NCI-H510A (cell line): ENCODE data around the gene CMTM5.
"Not testable (repeated sequence)": the region's sequence is repeated elsewhere in the genome, so short reads cannot be mapped to it uniquely, and the experiment has no call there.

ENCODE experiments used
- DNase-seq: peaks from one replicate; lab custom pipeline; 2025; lab: John Stamatoyannopoulos, UW

CMTM5 gene

DNA sequence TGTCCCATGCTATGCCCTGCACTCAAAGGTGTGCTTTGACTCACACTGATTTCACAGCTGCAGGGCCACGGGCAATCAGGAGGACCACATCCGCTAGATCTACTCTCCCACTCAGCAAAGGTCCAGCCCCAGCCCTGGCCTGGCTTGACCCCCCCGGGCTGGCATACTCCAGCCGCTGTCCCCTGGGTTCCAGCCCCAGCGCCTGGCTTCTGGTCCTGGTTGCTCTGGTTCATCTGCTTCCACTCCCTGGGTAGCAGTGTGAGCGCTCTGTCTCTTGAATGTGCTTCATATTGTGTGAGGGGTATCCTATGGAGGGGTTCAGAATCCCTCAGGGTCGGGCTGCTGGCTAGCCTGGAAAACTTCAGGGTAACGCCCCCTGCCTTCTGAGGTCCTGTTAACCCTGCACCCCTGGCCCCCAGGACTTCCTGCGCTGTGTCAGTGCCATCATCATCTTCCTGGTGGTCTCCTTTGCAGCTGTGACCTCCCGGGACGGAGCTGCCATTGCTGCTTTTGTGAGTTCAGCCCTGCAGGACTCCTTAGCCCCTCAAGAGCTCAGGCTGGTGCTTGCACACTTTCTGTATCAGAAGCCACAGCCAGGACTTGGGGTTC lies 1.9 kb downstream of the CMTM5 start:
- no peak for DNase-seq

- no peak for DNase-seq
Observed at GRCh38 chr14:23379366-23380196, 2.7 kb downstream of the CMTM5 start.

GRCh38 chr14:23380197-23380914 lies 3.5 kb downstream of the CMTM5 start:
- DNase-seq, result no peak

DNA sequence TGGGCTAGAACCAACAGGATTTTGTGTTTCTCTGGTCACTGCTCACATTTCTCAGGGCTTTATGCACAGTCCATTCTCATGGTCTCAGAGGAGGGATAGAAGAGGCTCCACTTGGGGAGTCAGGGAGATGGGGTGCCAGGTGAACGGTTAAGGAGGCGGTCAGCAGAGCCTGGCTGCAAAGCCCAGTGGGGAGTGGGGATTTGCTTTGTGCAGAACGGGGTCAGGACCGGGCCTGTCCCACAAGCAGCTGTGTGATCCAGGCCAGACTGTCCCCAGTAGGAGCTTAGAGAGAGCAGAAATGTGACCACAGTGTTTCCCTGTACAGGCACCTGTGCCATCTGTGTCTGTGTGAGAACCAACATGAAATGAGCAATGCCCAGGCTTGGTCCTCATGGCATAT lies 4.1 kb downstream of the CMTM5 start:
- DNase-seq, result no peak

DNA sequence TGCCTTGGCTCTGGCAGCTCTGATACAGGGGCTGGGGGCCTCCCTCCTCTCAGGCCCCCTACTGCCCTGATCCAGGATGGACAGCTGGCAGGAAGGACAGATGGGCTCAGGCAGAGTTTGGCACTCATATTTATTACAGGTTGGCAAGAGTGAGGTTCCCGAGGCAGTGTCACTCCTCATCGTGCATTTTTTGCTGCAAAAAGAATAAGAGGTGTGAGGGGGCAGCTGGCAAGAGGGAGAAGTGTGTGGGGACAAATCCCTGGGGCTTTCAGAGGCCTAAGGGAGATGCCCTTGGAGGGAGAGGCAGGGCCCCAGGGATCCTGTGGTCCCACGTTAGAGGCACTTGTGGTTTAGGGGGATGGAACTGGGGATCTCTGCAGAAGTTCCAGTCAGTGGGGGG lies 5.0 kb downstream of the CMTM5 start:
- DNase-seq, result no peak

DNA sequence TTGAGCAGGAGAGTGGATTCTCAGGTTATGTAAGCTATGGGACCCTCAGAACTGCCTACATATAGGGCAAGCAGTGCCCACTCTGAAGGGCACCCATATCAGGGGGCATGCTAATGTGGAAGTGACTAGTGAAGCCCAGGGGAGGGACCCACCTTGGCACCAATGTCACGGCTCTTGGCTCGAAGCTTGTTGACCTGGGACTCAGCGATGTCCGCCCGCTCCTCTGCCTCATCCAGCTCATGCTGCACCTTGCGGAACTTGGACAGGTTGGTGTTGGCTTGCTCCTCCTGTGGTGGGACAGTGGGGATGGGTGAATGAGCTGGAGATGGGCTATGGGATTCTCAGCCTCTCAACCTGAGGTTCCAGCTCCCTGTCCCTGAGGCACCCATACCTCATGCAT lies 5.4 kb downstream of the CMTM5 start:
- no peak for DNase-seq

- DNase-seq, result no peak
Observed at GRCh38 chr14:23382731-23383440, 6.0 kb downstream of the CMTM5 start.

DNA sequence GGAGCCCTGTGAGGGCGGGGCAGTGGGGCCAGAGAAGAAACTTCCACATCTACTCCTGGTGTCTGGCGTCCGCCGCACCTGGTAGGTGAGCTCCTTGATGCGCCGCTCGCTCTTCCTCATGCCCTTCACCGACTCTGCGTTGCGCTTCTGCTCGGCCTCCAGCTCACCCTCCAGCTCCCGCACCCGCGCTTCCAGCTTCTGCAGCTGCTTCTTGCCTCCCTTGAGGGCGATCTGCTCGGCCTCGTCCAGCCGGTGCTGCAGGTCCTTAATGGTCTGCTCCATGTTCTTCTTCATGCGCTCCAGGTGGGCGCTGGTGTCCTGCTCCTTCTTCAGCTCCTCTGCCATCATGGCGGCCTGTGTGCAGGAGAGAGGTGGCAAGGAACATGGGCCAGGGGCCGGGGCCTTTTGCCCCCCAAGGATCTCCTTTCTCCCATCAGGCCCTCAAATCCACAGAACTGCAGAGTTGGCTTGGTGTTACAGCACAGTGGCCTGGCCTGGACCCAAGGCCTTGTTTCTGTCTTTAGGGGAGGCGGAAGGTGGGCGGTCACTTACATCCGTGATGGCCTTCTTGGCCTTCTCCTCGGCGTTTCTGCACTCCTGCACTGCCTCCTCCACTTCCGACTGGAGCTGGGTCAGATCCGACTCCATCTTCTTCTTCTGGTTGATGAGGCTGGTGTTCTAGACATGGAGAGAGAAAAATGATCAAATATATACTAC lies 7.7 kb downstream of the CMTM5 start:
- DNase-seq, result no peak

GRCh38 chr14:23385244-23385641 lies 8.4 kb downstream of the CMTM5 start:
- DNase-seq, result no peak

- no peak for DNase-seq
Observed at GRCh38 chr14:23385642-23386265, 8.9 kb downstream of the CMTM5 start.

DNA sequence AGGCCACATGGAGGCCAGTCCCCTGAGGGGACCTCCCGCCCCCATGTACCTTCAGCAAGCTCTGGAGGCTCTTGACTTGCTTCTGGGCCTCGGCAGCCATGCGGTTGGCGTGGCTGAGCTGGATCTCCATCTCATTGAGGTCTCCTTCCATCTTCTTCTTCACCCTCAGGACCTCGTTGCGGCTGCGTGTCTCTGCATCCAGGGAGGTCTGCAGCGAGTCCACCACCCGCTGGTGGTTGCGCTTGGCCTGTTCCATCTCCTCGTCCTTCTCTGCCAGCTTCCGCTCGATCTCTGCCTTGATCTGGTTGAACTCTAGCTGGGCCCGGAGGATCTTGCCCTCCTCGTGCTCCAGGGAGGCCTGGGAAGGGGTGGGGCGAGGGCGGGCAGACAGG lies 9.4 kb downstream of the CMTM5 start:
- DNase-seq, result not testable (repeated sequence)

- DNase-seq, result no peak
Observed at GRCh38 chr14:23386999-23387398, 10.2 kb downstream of the CMTM5 start.

DNA sequence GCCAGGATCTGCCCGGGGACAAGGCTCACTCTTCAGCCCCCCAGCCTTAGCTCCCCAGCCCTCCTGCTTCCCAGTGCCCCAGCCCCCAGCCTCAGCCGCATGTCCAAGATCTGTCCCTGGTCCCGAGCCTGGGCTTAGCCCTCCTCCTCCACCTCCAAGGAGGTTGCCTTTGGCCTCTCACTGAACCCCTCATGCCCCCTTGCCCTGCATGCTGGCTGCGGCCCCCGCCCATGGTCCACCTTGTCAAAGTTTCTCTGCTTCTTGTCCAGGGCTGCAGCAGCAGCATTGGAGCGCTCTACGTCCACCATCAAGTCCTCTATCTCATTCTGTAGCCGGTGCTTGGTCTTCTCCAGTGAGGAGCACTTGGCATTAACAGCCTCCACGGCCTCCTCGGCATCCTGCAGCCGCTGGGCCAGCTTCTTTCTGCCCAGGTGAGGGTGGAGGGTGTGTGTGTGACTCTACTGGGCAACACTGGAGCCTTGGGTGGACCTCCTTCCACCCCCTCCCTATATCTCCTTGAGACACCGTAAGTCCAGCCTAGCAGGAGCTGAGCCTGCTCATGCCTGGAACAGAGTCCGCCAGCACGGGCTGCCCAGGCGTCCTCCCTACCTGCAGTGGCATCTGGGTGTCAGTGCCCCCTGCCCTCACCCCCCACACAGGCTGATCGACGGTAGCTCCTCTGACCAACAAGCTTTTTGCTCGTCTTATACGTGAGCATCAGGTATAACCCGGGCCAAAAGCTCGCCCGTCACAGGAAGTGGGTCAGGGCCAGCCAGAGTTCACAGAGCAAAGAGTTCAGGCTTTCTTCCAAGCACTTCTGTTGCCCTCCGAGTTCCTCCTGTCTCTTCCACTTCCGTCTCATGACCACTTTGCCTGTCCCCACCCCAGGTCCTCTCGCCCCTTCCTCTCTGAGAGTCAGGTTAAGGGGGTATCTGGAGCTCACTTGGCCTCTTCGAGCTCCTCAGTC lies 11.4 kb downstream of the CMTM5 start:
- no peak for DNase-seq

GRCh38 chr14:23388996-23389395 lies 12.2 kb downstream of the CMTM5 start:
- no peak for DNase-seq

DNA sequence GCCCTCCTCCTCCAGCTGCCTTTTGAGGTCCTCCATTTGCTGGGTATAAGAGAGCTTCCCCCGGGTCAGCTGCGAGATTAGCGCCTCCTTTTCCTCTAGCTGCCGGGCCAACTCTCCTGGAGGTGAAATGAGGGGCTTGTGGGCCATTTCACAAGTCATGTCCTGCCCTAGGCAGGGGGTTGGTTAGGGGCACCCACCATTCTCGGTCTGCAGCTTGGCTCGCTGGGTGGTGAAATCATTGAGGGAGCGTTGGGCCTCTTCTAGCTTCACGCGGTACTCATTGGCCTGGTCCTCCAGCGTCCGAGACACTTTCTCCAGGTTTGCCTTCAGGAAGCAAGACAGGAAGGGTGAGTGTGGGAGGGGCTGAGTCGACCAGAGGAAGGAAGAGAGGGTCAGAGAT lies 12.6 kb downstream of the CMTM5 start:
- DNase-seq, result no peak

DNA sequence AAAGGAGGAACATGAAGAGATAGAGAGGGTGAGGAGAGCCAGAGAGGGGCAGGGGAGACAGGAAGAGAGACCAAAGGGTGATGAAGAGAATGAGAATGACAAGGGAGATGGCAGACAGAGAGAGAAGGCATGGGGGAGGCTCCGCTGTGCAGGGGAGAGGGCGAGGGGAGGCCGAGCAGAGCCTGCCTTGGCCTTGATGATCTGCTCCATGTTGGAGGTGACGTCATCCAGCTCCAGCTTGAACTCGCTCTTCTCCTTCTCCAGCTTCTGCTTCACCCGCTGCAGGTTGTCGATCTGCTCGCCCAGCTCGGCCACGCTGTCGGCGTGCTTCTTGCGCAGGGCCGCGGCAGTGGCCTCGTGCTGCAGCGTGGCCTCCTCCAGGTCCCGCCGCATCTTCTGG lies 13.0 kb downstream of the CMTM5 start:
- not testable (repeated sequence) for DNase-seq

GRCh38 chr14:23392613-23393012 lies 15.8 kb downstream of the CMTM5 start:
- no peak for DNase-seq

- no peak for DNase-seq
Observed at GRCh38 chr14:23396126-23396525, 19.3 kb downstream of the CMTM5 start.

DNA sequence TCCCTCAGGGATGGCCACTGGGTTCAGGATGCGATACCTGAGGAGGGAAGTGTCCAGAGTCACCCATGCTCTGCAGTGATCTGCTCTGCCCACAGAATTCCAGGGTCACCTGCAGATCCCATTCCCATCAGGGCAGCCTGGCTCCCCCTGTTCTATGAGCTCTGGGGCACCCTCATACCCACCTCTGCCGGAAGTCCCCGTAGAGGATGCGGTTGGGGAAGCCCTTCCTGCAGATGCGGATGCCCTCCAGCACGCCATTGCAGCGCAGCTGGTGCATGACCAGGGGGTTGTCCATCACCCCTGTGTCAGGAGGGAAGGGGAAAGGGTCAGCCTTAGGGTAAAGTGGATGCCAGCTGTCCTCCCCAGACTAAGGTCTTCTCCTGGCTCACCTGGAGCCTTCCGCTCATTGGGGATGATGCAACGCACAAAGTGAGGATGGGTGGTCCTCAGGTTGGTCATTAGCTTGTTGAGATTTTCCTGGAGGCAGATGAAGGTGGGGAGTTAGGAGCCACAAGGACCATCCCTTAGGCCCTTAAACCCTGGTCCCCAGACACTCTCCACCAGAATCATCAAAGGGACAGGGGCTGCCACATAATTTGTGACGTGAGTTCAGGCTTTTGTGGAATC lies 20.0 kb downstream of the CMTM5 start:
- DNase-seq, result no peak

DNA sequence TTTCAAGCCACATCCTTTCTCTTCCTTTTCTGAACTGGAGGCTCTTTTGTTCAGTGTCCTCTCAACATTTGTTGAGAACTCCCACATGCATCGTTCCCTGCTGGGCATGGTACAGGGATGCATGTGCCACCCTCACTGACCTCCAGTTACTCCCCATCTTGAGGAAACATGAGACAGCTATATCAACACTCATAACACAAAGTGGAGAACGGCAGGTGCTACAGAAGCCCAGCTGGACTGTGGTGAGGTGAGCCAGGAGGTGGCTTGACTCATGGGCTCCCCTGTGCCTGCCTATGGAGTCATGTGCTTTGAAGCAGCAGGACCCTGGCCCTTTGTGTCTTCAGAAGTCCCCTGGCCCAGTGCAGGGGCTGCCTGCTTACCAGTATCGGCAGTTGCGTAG lies 21.5 kb downstream of the CMTM5 start:
- DNase-seq, result peak; percentile 62
